ENCODE measurements around the gene C1orf232. TPM values are rescaled to one million over a fixed set of nuclear protein-coding genes. Genes with fewer than 3 reads are reported as not detected.

The C1orf232 gene
- total RNA-seq, 1 experiment from 2014 or later, result not detected

- no peak overlapping the region for H3K4me3 Mint-ChIP-seq (ENCODE audit: unreplicated experiment)
- no peaks in the 10 kb centered on the region for H3K36me3 Mint-ChIP-seq (ENCODE audit: insufficient read depth, unreplicated experiment)
- DNase-seq (ENCODE audit: unreplicated experiment), result no peak
- no peak overlapping the region for H3K27ac Mint-ChIP-seq (ENCODE audit: low read depth, unreplicated experiment)
- H3K4me1 Mint-ChIP-seq (ENCODE audit: insufficient read depth, unreplicated experiment), result no peaks in the 10 kb centered on the region
- intact Hi-C loops (cut with micrococcal nuclease), result loop anchor here (1.0 kb wide), 3 partner anchors 36 to 110 kb away; no protein-coding TSS in a partner anchor
- no peak for TF ChIP-seq CTCF (IDR thresholded peaks at IDR 0.05; ENCODE audit: unreplicated experiment)
- peaks cover 12% of the 10 kb centered on the region for H3K27me3 Mint-ChIP-seq (ENCODE audit: insufficient read depth, unreplicated experiment)
- ChIA-PET CTCF (interaction anchor here (0.6 to 6.0 kb wide), 21 partner anchors 9 to 1297 kb away, joined by 3 to 75 read pairs (median 7); partner anchors contain the start of genes CEP85, FAM110D and PDIK1L), POLR2A (interaction anchor here (0.6 to 4.4 kb wide), 3 partner anchors 35 to 43 kb away, joined by 3 to 29 read pairs (median 10); partner anchors contain the start of gene PDIK1L)
- no TSS peak for BruUV-seq (replicated peaks)
- H3K9me3 Mint-ChIP-seq (ENCODE audit: unreplicated experiment), result no peaks in the 10 kb centered on the region
Observed at GRCh38 chr1:26145960-26146294, 22.8 kb downstream of the C1orf232 start.

- H3K4me3 Mint-ChIP-seq (ENCODE audit: unreplicated experiment), result no peak overlapping the region
- peak; percentile 84 for TF ChIP-seq CTCF (IDR thresholded peaks at IDR 0.05; ENCODE audit: unreplicated experiment)
- intact Hi-C loops (cut with micrococcal nuclease), result loop anchor here (1.0 kb wide), 3 partner anchors 35 to 109 kb away; no protein-coding TSS in a partner anchor
- no peaks in the 10 kb centered on the region for H3K9me3 Mint-ChIP-seq (ENCODE audit: unreplicated experiment)
- H3K4me1 Mint-ChIP-seq (ENCODE audit: insufficient read depth, unreplicated experiment), result no peaks in the 10 kb centered on the region
- CTCF ChIA-PET, result interaction anchor here (0.6 to 6.0 kb wide), 37 partner anchors 8 to 1763 kb away, joined by 3 to 75 read pairs (median 4); partner anchors contain the start of genes CEP85, FAM110D and PDIK1L
- H3K36me3 Mint-ChIP-seq (ENCODE audit: insufficient read depth, unreplicated experiment), result no peaks in the 10 kb centered on the region
- POLR2A ChIA-PET, result interaction anchor here (0.6 to 4.4 kb wide), 9 partner anchors 19 to 109 kb away, joined by 3 to 29 read pairs (median 9); partner anchors contain the start of genes PDIK1L and ZNF593
- no TSS peak for BruUV-seq (replicated peaks)
- peak; percentile 90 for DNase-seq (ENCODE audit: unreplicated experiment)
- no peak overlapping the region for H3K27ac Mint-ChIP-seq (ENCODE audit: low read depth, unreplicated experiment)
- H3K27me3 Mint-ChIP-seq (ENCODE audit: insufficient read depth, unreplicated experiment), result peaks cover 12% of the 10 kb centered on the region
Observed at GRCh38 chr1:26145041-26145959, 23.5 kb downstream of the C1orf232 start.

- peaks cover 3% of the 10 kb centered on the region for H3K27me3 Mint-ChIP-seq (ENCODE audit: insufficient read depth, unreplicated experiment)
- H3K27ac Mint-ChIP-seq (ENCODE audit: low read depth, unreplicated experiment), result no peak overlapping the region
- no peak for DNase-seq (ENCODE audit: unreplicated experiment)
- ChIA-PET CTCF (interaction anchor here (0.6 to 6.0 kb wide), 7 partner anchors 9 to 1369 kb away, joined by 4 to 75 read pairs (median 9); partner anchors contain the start of gene PDIK1L), POLR2A (interaction anchor here (0.9 to 1.5 kb wide), 3 partner anchors 14 to 31 kb away, joined by 3 to 5 read pairs (median 4); partner anchors contain the start of gene PDIK1L)
- BruUV-seq (replicated peaks), result no TSS peak
- no peaks in the 10 kb centered on the region for H3K4me1 Mint-ChIP-seq (ENCODE audit: insufficient read depth, unreplicated experiment)
- TF ChIP-seq CTCF (IDR thresholded peaks at IDR 0.05; ENCODE audit: unreplicated experiment), result no peak
- H3K9me3 Mint-ChIP-seq (ENCODE audit: unreplicated experiment), result no peaks in the 10 kb centered on the region
- H3K36me3 Mint-ChIP-seq (ENCODE audit: insufficient read depth, unreplicated experiment), result no peaks in the 10 kb centered on the region
- H3K4me3 Mint-ChIP-seq (ENCODE audit: unreplicated experiment), result no peak overlapping the region
- intact Hi-C loops (cut with micrococcal nuclease), result no loop called here
Observed at GRCh38 chr1:26142159-26142558, 26.6 kb downstream of the C1orf232 start.

GRCh38 chr1:26138974-26139558, 29.7 kb downstream of the C1orf232 start:
- no peak for TF ChIP-seq CTCF (IDR thresholded peaks at IDR 0.05; ENCODE audit: unreplicated experiment)
- H3K27me3 Mint-ChIP-seq (ENCODE audit: insufficient read depth, unreplicated experiment), result no peaks in the 10 kb centered on the region
- H3K4me1 Mint-ChIP-seq (ENCODE audit: insufficient read depth, unreplicated experiment), result no peaks in the 10 kb centered on the region
- POLR2A ChIA-PET, result interaction anchor here (0.5 to 1.1 kb wide), 5 partner anchors 9 to 184 kb away, joined by 3 read pairs; no protein-coding TSS in a partner anchor
- no TSS peak for BruUV-seq (replicated peaks)
- H3K27ac Mint-ChIP-seq (ENCODE audit: low read depth, unreplicated experiment), result no peak overlapping the region
- no peak for DNase-seq (ENCODE audit: unreplicated experiment)
- no peaks in the 10 kb centered on the region for H3K9me3 Mint-ChIP-seq (ENCODE audit: unreplicated experiment)
- H3K4me3 Mint-ChIP-seq (ENCODE audit: unreplicated experiment), result no peak overlapping the region
- H3K36me3 Mint-ChIP-seq (ENCODE audit: insufficient read depth, unreplicated experiment), result no peaks in the 10 kb centered on the region
- CTCF ChIA-PET, result interaction anchor here (0.8 to 1.9 kb wide), 4 partner anchors 16 to 103 kb away, joined by 4 to 6 read pairs (median 5); partner anchors contain the start of gene ZNF593
- intact Hi-C loops (cut with micrococcal nuclease), result no loop called here
